Fibroblast of villous mesenchyme (primary cell): ENCODE measurements around the gene MED25. TPM values are rescaled to one million over a fixed set of nuclear protein-coding genes. Genes with fewer than 3 reads are reported as not detected.

Source experiments
- DNase-seq: peaks from one replicate; pipeline ENCODE4 v3.0.0-alpha.2; 2010; ENCODE audit warnings: low read depth
- H3K4me3 ChIP-seq: 2 replicates; pipeline ENCODE4 v1.5.1; 2011; ENCODE audit warnings: low read depth, mild to moderate bottlenecking, low read length
- CTCF ChIP-seq: IDR thresholded peaks from 2 replicates; pipeline ENCODE4 v1.5.1; 2012; ENCODE audit warnings: low read depth, mild to moderate bottlenecking, low read length; ENCODE audit not compliant: insufficient read depth
- total RNA-seq: library from RNA; depleted of rRNA; stranded (reverse); fragments of >200 nt; gene quantifications from 2 replicates; pipeline ENCODE4 v1.2.3, GENCODE V29; 2012

The MED25 gene
- total RNA-seq, 1 donor = 21.6 TPM

- TF ChIP-seq CTCF = no peak
- no peak for DNase-seq
- no peak overlapping the region for H3K4me3 ChIP-seq
Measured at GRCh38 chr19:49793561-49793840, 24.6 kb upstream of the MED25 start.

- DNase-seq = no peak
- no peak for TF ChIP-seq CTCF
- no peak overlapping the region for H3K4me3 ChIP-seq
Measured at GRCh38 chr19:49795615-49796014, 22.5 kb upstream of the MED25 start.

GRCh38 chr19:49798574-49798973 is 19.5 kb upstream of the MED25 start:
- no peak for DNase-seq
- TF ChIP-seq CTCF = no peak
- H3K4me3 ChIP-seq = no peak overlapping the region

- no peak for TF ChIP-seq CTCF
- no peak overlapping the region for H3K4me3 ChIP-seq
- DNase-seq = no peak
Measured at GRCh38 chr19:49799271-49799797, 18.8 kb upstream of the MED25 start.

GRCh38 chr19:49799798-49800376 is 18.2 kb upstream of the MED25 start:
- TF ChIP-seq CTCF = peak; percentile 6
- DNase-seq = no peak
- H3K4me3 ChIP-seq = no peak overlapping the region

- DNase-seq = no peak
- no peak overlapping the region for H3K4me3 ChIP-seq
Measured at GRCh38 chr19:49800771-49801170, 17.3 kb upstream of the MED25 start.

More at GRCh38 chr19:49800771-49801170, 17.3 kb upstream of the MED25 start:
- no peak for TF ChIP-seq CTCF
